WTC11 (cell line): ENCODE results near the gene DNM3.

Experiments
- CREB1 ChIP-seq: sonication (generic); formaldehyde crosslinking; IDR thresholded peaks from 2 replicates; pipeline ENCODE4 v1.8.0; 2023; ENCODE audit warnings: mild to moderate bottlenecking, missing genetic modification reagents
- CREM ChIP-seq: sonication (generic); formaldehyde crosslinking; IDR thresholded peaks from 2 replicates; pipeline ENCODE4 v1.8.1; 2022; ENCODE audit warnings: mild to moderate bottlenecking, missing genetic modification reagents, moderate library complexity
- ESRRA ChIP-seq: sonication (generic); formaldehyde crosslinking; IDR thresholded peaks from 2 replicates; pipeline ENCODE4 v1.8.1; 2022; ENCODE audit warnings: mild to moderate bottlenecking, missing genetic modification reagents, borderline replicate concordance
- JUN ChIP-seq: sonication (generic); formaldehyde crosslinking; IDR thresholded peaks from 2 replicates; pipeline ENCODE4 v1.8.0; 2023; ENCODE audit warnings: mild to moderate bottlenecking, missing genetic modification reagents
- MYBL2 ChIP-seq: sonication (generic); formaldehyde crosslinking; IDR thresholded peaks from 2 replicates; pipeline ENCODE4 v1.8.1; 2023; ENCODE audit warnings: mild to moderate bottlenecking, moderate library complexity, missing genetic modification reagents
- TCF7 ChIP-seq: sonication (generic); formaldehyde crosslinking; IDR thresholded peaks from 2 replicates; pipeline ENCODE4 v1.8.0; 2022; ENCODE audit warnings: mild to moderate bottlenecking, low read depth, missing genetic modification reagents, moderate library complexity
- TEAD1 ChIP-seq: sonication (generic); formaldehyde crosslinking; IDR thresholded peaks from 2 replicates; pipeline ENCODE4 v1.8.0; 2022; ENCODE audit warnings: mild to moderate bottlenecking, missing genetic modification reagents
- ZNF232 ChIP-seq: sonication (generic); formaldehyde crosslinking; IDR thresholded peaks from 2 replicates; pipeline ENCODE4 v1.8.0; 2022; ENCODE audit warnings: mild to moderate bottlenecking, missing genetic modification reagents
- TF ChIP-seq, protein P1 (sequence below): fragments of 200-600 bp; IDR thresholded peaks from 2 replicates; pipeline ENCODE4 v1.8.0; 2022; ENCODE audit warnings: antibody characterized with exemption
- TF ChIP-seq, protein P2 (sequence below): sonication (generic); formaldehyde crosslinking; IDR thresholded peaks from 2 replicates; pipeline ENCODE4 v1.8.0; 2022; ENCODE audit warnings: missing genetic modification reagents
- TF ChIP-seq, protein P3 (sequence below): sonication (generic); formaldehyde crosslinking; IDR thresholded peaks from 2 replicates; pipeline ENCODE4 v1.8.0; 2022; ENCODE audit warnings: mild to moderate bottlenecking, missing genetic modification reagents
- TF ChIP-seq, protein P4 (sequence below): sonication (generic); formaldehyde crosslinking; IDR thresholded peaks from 2 replicates; pipeline ENCODE4 v1.8.1; 2022; ENCODE audit warnings: low read depth, missing genetic modification reagents, borderline replicate concordance
- TF ChIP-seq, protein P5 (sequence below): sonication (generic); formaldehyde crosslinking; IDR thresholded peaks from 2 replicates; pipeline ENCODE4 v1.8.1; 2022; ENCODE audit warnings: missing genetic modification reagents, borderline replicate concordance

DNA sequence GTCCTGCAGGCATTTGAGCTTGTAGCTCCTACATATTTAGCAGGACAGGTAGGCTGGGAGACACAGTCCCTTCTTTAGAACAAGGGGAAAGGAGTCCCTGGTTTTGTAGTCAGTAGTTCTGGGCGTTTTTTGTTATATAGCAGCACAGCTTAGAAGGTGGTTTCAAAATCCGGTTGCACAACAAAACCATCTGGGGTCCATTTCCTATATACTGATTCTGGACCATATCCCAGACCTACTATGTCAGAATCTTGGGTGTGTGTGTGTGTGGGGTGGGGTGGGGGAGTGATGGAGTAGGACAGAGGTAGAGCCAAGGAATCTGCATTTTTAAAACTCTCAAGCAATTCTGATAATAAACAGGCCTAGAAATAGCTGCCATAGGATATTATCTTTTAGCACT is 38.3 kb upstream of the DNM3 start:
- TF ChIP-seq ZNF232 (CRISPR knock-in tag) (no peak), TEAD1 (CRISPR knock-in tag) (no peak), JUN (no peak), MYBL2 (CRISPR knock-in tag) (no peak), ESRRA (no peak), TCF7 (CRISPR knock-in tag) (no peak), CREB1 (CRISPR knock-in tag) (no peak), CREM (no peak)
- TF ChIP-seq, protein P1, sequence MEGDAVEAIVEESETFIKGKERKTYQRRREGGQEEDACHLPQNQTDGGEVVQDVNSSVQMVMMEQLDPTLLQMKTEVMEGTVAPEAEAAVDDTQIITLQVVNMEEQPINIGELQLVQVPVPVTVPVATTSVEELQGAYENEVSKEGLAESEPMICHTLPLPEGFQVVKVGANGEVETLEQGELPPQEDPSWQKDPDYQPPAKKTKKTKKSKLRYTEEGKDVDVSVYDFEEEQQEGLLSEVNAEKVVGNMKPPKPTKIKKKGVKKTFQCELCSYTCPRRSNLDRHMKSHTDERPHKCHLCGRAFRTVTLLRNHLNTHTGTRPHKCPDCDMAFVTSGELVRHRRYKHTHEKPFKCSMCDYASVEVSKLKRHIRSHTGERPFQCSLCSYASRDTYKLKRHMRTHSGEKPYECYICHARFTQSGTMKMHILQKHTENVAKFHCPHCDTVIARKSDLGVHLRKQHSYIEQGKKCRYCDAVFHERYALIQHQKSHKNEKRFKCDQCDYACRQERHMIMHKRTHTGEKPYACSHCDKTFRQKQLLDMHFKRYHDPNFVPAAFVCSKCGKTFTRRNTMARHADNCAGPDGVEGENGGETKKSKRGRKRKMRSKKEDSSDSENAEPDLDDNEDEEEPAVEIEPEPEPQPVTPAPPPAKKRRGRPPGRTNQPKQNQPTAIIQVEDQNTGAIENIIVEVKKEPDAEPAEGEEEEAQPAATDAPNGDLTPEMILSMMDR: no peak
- TF ChIP-seq, protein P2, sequence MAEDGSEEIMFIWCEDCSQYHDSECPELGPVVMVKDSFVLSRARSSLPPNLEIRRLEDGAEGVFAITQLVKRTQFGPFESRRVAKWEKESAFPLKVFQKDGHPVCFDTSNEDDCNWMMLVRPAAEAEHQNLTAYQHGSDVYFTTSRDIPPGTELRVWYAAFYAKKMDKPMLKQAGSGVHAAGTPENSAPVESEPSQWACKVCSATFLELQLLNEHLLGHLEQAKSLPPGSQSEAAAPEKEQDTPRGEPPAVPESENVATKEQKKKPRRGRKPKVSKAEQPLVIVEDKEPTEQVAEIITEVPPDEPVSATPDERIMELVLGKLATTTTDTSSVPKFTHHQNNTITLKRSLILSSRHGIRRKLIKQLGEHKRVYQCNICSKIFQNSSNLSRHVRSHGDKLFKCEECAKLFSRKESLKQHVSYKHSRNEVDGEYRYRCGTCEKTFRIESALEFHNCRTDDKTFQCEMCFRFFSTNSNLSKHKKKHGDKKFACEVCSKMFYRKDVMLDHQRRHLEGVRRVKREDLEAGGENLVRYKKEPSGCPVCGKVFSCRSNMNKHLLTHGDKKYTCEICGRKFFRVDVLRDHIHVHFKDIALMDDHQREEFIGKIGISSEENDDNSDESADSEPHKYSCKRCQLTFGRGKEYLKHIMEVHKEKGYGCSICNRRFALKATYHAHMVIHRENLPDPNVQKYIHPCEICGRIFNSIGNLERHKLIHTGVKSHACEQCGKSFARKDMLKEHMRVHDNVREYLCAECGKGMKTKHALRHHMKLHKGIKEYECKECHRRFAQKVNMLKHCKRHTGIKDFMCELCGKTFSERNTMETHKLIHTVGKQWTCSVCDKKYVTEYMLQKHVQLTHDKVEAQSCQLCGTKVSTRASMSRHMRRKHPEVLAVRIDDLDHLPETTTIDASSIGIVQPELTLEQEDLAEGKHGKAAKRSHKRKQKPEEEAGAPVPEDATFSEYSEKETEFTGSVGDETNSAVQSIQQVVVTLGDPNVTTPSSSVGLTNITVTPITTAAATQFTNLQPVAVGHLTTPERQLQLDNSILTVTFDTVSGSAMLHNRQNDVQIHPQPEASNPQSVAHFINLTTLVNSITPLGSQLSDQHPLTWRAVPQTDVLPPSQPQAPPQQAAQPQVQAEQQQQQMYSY (CRISPR knock-in tag): no peak
- TF ChIP-seq, protein P3, sequence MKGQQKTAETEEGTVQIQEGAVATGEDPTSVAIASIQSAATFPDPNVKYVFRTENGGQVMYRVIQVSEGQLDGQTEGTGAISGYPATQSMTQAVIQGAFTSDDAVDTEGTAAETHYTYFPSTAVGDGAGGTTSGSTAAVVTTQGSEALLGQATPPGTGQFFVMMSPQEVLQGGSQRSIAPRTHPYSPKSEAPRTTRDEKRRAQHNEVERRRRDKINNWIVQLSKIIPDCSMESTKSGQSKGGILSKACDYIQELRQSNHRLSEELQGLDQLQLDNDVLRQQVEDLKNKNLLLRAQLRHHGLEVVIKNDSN (CRISPR knock-in tag): no peak
- TF ChIP-seq, protein P4, sequence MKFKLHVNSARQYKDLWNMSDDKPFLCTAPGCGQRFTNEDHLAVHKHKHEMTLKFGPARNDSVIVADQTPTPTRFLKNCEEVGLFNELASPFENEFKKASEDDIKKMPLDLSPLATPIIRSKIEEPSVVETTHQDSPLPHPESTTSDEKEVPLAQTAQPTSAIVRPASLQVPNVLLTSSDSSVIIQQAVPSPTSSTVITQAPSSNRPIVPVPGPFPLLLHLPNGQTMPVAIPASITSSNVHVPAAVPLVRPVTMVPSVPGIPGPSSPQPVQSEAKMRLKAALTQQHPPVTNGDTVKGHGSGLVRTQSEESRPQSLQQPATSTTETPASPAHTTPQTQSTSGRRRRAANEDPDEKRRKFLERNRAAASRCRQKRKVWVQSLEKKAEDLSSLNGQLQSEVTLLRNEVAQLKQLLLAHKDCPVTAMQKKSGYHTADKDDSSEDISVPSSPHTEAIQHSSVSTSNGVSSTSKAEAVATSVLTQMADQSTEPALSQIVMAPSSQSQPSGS (CRISPR knock-in tag): no peak
- TF ChIP-seq, protein P5, sequence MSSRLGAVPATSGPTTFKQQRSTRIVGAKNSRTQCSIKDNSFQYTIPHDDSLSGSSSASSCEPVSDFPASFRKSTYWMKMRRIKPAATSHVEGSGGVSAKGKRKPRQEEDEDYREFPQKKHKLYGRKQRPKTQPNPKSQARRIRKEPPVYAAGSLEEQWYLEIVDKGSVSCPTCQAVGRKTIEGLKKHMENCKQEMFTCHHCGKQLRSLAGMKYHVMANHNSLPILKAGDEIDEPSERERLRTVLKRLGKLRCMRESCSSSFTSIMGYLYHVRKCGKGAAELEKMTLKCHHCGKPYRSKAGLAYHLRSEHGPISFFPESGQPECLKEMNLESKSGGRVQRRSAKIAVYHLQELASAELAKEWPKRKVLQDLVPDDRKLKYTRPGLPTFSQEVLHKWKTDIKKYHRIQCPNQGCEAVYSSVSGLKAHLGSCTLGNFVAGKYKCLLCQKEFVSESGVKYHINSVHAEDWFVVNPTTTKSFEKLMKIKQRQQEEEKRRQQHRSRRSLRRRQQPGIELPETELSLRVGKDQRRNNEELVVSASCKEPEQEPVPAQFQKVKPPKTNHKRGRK: no peak
